Fibroblast of upper back skin (primary cell): ENCODE measurements around the gene MAGEA9B.
"Not testable (repeated sequence)": the region's sequence is repeated elsewhere in the genome, so short reads cannot be mapped to it uniquely, and the experiment has no call there.

Experiments
- DNase-seq: peaks from one replicate; pipeline ENCODE4 v3.0.0-alpha.2; 2013

The MAGEA9B gene

DNA sequence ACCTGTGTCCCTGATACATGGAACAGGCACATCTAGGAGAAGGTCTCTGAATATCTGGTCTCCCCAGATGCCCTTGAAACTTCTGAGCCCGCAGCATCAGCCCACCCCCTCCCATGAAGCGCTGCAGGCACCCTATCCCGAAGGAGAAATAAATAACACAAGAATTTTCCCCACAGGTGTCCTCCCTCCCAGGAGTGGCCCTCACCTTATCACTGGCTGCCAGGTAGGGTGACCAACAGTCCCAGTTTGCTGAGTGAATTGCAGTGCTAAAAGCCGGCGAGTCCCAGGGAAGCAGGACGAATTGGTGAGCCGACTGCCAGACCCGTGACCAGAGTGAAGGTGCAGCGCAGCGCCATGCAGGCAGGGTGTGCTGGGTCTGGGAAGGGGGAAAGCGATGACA, 53.3 kb downstream of the MAGEA9B start:
- not testable (repeated sequence) for DNase-seq

DNA sequence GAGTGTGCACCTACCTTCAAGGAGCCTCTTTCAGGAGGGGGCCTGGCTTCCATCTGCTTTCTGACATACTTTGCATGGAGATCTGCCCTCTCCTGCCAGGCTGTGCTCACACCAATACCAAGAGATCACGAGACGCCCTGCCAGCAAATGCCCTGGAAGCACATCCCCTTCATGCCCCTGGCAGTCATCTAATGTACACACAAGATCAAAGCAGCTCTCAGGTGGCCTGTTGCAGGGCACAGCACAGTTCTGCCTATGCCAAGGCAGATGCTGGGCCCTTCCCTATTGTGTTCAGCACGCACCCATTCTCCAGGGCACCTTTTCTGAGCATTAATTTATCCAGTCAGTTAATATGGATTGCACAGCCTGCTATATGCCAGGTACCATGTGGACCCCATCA, 54.4 kb downstream of the MAGEA9B start:
- DNase-seq, result not testable (repeated sequence)
